Suprapubic skin (tissue), 4 donors: ENCODE data around the gene LRIG3. TPM values are rescaled to one million over a fixed set of nuclear protein-coding genes. Genes with fewer than 3 reads are reported as not detected.

Experiments used
- DNase-seq, 2 donors: peaks; one replicate each; pipeline ENCODE4 v3.0.0-alpha.2; 2019; ENCODE audit warnings: low spot score in 2 of 2
- H3K27ac ChIP-seq: fragments of 200-600 bp; sonication (generic); one replicate; pipeline ENCODE4 v1.5.1; 2019
- H3K27me3 ChIP-seq: fragments of 200-600 bp; sonication (generic); one replicate; pipeline ENCODE4 v1.5.1; 2019
- H3K36me3 ChIP-seq: fragments of 200-600 bp; sonication (generic); one replicate; pipeline ENCODE4 v1.5.1; 2019
- H3K4me1 ChIP-seq: fragments of 200-600 bp; sonication (generic); one replicate; pipeline ENCODE4 v1.5.1; 2019
- H3K4me3 ChIP-seq: fragments of 200-600 bp; sonication (generic); one replicate; pipeline ENCODE4 v1.5.1; 2019; ENCODE audit warnings: mild to moderate bottlenecking
- H3K9me3 ChIP-seq: fragments of 200-600 bp; sonication (generic); one replicate; pipeline ENCODE4 v1.5.1; 2019
- EP300 ChIP-seq: sonication (generic); formaldehyde crosslinking; IDR thresholded peaks from one replicate; pipeline ENCODE4 v1.6.1; 2017; ENCODE audit warnings: antibody characterized with exemption
- POLR2A ChIP-seq, 2 donors: fragments of 450-650 bp; IDR thresholded peaks; one replicate each; pipeline ENCODE4 v1.6.1; 2017; ENCODE audit warnings: antibody characterized with exemption in 2 of 2, mild to moderate bottlenecking in 2 of 2, moderate library complexity in 2 of 2
- POLR2AphosphoS5 ChIP-seq, 3 donors: sonication (generic); formaldehyde crosslinking; IDR thresholded peaks; one replicate each; pipeline ENCODE4 v1.6.1; 2017; ENCODE audit warnings: antibody characterized with exemption in 3 of 3
- WGBS: methylation state at CpG from one replicate; pipeline ENCODE4 v1.1.5; 2018; 5-methylcytosine and 5-hydroxymethylcytosine counted together
- total RNA-seq, 4 donors: library from RNA; depleted of rRNA; stranded (reverse); fragments of >200 nt; gene quantifications; one replicate each; pipeline ENCODE4 v1.1.0, GENCODE V29; 2016
- TF ChIP-seq, protein P1 (sequence below), 2 donors: fragments of 200-600 bp in 1 of 2; fragments of 450-650 bp in 1 of 2; sonication (generic) in 1 of 2; IDR thresholded peaks; one replicate each; pipeline ENCODE4 v1.5.1; 2016 to 2019; ENCODE audit warnings: antibody characterized with exemption in 2 of 2, mild to moderate bottlenecking in 1 of 2, moderate library complexity in 1 of 2

Gene LRIG3
- total RNA-seq, 4 donors from 2014 or later: 56.5 to 225 (median 110) TPM

GRCh38 chr12:58889557-58889956 lies 30.7 kb downstream of the LRIG3 start:
- H3K9me3 ChIP-seq: no peaks in the 10 kb centered on the region
- peaks cover 47% of the 10 kb centered on the region for H3K36me3 ChIP-seq
- no peaks in the 10 kb centered on the region for H3K27me3 ChIP-seq
- no peak overlapping the region for H3K4me3 ChIP-seq
- TF ChIP-seq POLR2A (IDR thresholded peaks at IDR 0.05) (no peak), POLR2AphosphoS5 (IDR thresholded peaks at IDR 0.05) (no peak), EP300 (no peak)
- TF ChIP-seq, protein P1, sequence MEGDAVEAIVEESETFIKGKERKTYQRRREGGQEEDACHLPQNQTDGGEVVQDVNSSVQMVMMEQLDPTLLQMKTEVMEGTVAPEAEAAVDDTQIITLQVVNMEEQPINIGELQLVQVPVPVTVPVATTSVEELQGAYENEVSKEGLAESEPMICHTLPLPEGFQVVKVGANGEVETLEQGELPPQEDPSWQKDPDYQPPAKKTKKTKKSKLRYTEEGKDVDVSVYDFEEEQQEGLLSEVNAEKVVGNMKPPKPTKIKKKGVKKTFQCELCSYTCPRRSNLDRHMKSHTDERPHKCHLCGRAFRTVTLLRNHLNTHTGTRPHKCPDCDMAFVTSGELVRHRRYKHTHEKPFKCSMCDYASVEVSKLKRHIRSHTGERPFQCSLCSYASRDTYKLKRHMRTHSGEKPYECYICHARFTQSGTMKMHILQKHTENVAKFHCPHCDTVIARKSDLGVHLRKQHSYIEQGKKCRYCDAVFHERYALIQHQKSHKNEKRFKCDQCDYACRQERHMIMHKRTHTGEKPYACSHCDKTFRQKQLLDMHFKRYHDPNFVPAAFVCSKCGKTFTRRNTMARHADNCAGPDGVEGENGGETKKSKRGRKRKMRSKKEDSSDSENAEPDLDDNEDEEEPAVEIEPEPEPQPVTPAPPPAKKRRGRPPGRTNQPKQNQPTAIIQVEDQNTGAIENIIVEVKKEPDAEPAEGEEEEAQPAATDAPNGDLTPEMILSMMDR (IDR thresholded peaks at IDR 0.05): no peak
- peak overlapping the region; percentile 52 for H3K27ac ChIP-seq
- peaks cover 70% of the 10 kb centered on the region for H3K4me1 ChIP-seq
- DNase-seq: no peak
- 45% methylated on average over 6 of the region's 6 CpGs for WGBS

- WGBS: 41% methylated on average over 4 of the region's 4 CpGs
- Histone ChIP-seq H3K4me3 (no peak overlapping the region), H3K9me3 (no peaks in the 10 kb centered on the region), H3K27ac (peak overlapping the region; percentile 78), H3K27me3 (no peaks in the 10 kb centered on the region), H3K4me1 (peaks cover 66% of the 10 kb centered on the region), H3K36me3 (peaks cover 56% of the 10 kb centered on the region)
- no peak for DNase-seq
- TF ChIP-seq, protein P1 (IDR thresholded peaks at IDR 0.05): no peak
- TF ChIP-seq POLR2A (IDR thresholded peaks at IDR 0.05) (no peak), POLR2AphosphoS5 (IDR thresholded peaks at IDR 0.05) (peak in 2 of 3 donors; percentile 8 to 28)
Observed at GRCh38 chr12:58888131-58888783, 32.0 kb downstream of the LRIG3 start.

- Histone ChIP-seq H3K27ac (no peak overlapping the region), H3K36me3 (peaks cover 68% of the 10 kb centered on the region), H3K27me3 (no peaks in the 10 kb centered on the region), H3K9me3 (no peaks in the 10 kb centered on the region), H3K4me1 (peaks cover 56% of the 10 kb centered on the region), H3K4me3 (no peak overlapping the region)
- DNase-seq: no peak
- 77% methylated on average over 6 of the region's 6 CpGs for WGBS
- TF ChIP-seq EP300: no peak
- TF ChIP-seq, protein P1 (IDR thresholded peaks at IDR 0.05): no peak
- no peak for TF ChIP-seq POLR2AphosphoS5 (IDR thresholded peaks at IDR 0.05)
- no peak for TF ChIP-seq POLR2A (IDR thresholded peaks at IDR 0.05)
Observed at GRCh38 chr12:58887068-58887467, 33.2 kb downstream of the LRIG3 start.

DNA sequence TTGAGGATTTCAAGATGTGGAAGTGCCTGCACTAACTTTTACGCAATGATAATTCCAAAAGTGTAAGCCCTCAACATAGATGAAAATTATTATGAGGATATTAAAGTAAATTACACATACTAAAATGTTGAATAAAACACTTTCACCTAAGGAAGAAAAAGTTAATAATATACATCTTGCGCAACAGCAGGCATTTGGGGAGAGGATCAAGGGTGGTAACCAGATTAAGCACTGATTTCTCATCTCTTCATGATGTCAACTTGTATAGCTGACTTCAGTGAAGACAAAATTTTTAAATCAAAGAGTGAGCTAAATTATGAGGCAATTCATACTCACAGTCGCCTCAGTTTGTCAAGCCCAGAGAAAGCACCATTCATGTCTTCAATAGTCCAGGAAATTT lies 33.8 kb downstream of the LRIG3 start:
- Histone ChIP-seq H3K27ac (no peak overlapping the region), H3K4me1 (peaks cover 52% of the 10 kb centered on the region), H3K9me3 (no peaks in the 10 kb centered on the region), H3K4me3 (no peak overlapping the region), H3K27me3 (no peaks in the 10 kb centered on the region), H3K36me3 (peaks cover 73% of the 10 kb centered on the region)
- WGBS: 79% methylated on average over 3 of the region's 3 CpGs
- TF ChIP-seq POLR2A (IDR thresholded peaks at IDR 0.05) (no peak), EP300 (no peak), POLR2AphosphoS5 (IDR thresholded peaks at IDR 0.05) (no peak)
- TF ChIP-seq, protein P1 (IDR thresholded peaks at IDR 0.05): no peak
- DNase-seq: no peak

- 74% methylated on average over 4 of the region's 4 CpGs for WGBS
- peaks cover 46% of the 10 kb centered on the region for H3K4me1 ChIP-seq
- H3K36me3 ChIP-seq: peaks cover 86% of the 10 kb centered on the region
- no peak for TF ChIP-seq POLR2A (IDR thresholded peaks at IDR 0.05)
- TF ChIP-seq, protein P1 (IDR thresholded peaks at IDR 0.05): no peak
- no peak for TF ChIP-seq EP300
- no peak for TF ChIP-seq POLR2AphosphoS5 (IDR thresholded peaks at IDR 0.05)
- H3K9me3 ChIP-seq: no peaks in the 10 kb centered on the region
- no peak overlapping the region for H3K4me3 ChIP-seq
- no peak for DNase-seq
- H3K27ac ChIP-seq: no peak overlapping the region
- H3K27me3 ChIP-seq: no peaks in the 10 kb centered on the region
Observed at GRCh38 chr12:58884916-58885315, 35.4 kb downstream of the LRIG3 start.
